Neural cell (in vitro differentiated cells): ENCODE results near the gene IL17D.

ENCODE experiments used
- CTCF ChIP-seq: fragments of 450-650 bp; IDR thresholded peaks from 2 replicates; pipeline ENCODE4 v1.5.1; 2014; ENCODE audit warnings: antibody characterized with exemption, mild to moderate bottlenecking, moderate library complexity; ENCODE audit not compliant: poor library complexity, severe bottlenecking
- EP300 ChIP-seq: fragments of 450-650 bp; conservative IDR thresholded peaks from 2 replicates; pipeline ENCODE4 v1.6.1; 2014; ENCODE audit warnings: antibody characterized with exemption, mild to moderate bottlenecking, moderate library complexity; ENCODE audit not compliant: poor library complexity, severe bottlenecking
- POLR2AphosphoS5 ChIP-seq: IDR thresholded peaks from 2 replicates; pipeline ENCODE4 v1.6.1; 2012
- RAD21 ChIP-seq: fragments of 450-650 bp; conservative IDR thresholded peaks from 2 replicates; pipeline ENCODE4 v1.6.1; 2014; ENCODE audit warnings: antibody characterized with exemption, mild to moderate bottlenecking, moderate library complexity
- SMC3 ChIP-seq: fragments of 450-650 bp; conservative IDR thresholded peaks from 2 replicates; pipeline ENCODE4 v1.6.1; 2014; ENCODE audit warnings: antibody characterized with exemption, mild to moderate bottlenecking, moderate library complexity; ENCODE audit not compliant: poor library complexity
- TAF1 ChIP-seq: IDR thresholded peaks from 2 replicates; pipeline ENCODE4 v1.6.1; 2012; ENCODE audit warnings: low read depth
- TF ChIP-seq, protein P1 (sequence below): IDR thresholded peaks from 2 replicates; pipeline ENCODE4 v1.6.1; 2012; ENCODE audit warnings: borderline replicate concordance

GRCh38 chr13:20703780-20704458 is 420 bp downstream of the IL17D start:
- peak; percentile 68 for TF ChIP-seq CTCF
- TF ChIP-seq, protein P1, sequence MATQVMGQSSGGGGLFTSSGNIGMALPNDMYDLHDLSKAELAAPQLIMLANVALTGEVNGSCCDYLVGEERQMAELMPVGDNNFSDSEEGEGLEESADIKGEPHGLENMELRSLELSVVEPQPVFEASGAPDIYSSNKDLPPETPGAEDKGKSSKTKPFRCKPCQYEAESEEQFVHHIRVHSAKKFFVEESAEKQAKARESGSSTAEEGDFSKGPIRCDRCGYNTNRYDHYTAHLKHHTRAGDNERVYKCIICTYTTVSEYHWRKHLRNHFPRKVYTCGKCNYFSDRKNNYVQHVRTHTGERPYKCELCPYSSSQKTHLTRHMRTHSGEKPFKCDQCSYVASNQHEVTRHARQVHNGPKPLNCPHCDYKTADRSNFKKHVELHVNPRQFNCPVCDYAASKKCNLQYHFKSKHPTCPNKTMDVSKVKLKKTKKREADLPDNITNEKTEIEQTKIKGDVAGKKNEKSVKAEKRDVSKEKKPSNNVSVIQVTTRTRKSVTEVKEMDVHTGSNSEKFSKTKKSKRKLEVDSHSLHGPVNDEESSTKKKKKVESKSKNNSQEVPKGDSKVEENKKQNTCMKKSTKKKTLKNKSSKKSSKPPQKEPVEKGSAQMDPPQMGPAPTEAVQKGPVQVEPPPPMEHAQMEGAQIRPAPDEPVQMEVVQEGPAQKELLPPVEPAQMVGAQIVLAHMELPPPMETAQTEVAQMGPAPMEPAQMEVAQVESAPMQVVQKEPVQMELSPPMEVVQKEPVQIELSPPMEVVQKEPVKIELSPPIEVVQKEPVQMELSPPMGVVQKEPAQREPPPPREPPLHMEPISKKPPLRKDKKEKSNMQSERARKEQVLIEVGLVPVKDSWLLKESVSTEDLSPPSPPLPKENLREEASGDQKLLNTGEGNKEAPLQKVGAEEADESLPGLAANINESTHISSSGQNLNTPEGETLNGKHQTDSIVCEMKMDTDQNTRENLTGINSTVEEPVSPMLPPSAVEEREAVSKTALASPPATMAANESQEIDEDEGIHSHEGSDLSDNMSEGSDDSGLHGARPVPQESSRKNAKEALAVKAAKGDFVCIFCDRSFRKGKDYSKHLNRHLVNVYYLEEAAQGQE = no peak
- TF ChIP-seq TAF1 = no peak
- TF ChIP-seq SMC3 = peak; percentile 40
- TF ChIP-seq EP300 = no peak
- TF ChIP-seq POLR2AphosphoS5 = peak; percentile 69
- peak; percentile 32 for TF ChIP-seq RAD21
